Measurements from ENCODE around the gene HCFC1R1.

The HCFC1R1 gene

GRCh38 chr16:2992383-2993081 is 31.2 kb downstream of the HCFC1R1 start:
- no peak for DNase-seq

DNA sequence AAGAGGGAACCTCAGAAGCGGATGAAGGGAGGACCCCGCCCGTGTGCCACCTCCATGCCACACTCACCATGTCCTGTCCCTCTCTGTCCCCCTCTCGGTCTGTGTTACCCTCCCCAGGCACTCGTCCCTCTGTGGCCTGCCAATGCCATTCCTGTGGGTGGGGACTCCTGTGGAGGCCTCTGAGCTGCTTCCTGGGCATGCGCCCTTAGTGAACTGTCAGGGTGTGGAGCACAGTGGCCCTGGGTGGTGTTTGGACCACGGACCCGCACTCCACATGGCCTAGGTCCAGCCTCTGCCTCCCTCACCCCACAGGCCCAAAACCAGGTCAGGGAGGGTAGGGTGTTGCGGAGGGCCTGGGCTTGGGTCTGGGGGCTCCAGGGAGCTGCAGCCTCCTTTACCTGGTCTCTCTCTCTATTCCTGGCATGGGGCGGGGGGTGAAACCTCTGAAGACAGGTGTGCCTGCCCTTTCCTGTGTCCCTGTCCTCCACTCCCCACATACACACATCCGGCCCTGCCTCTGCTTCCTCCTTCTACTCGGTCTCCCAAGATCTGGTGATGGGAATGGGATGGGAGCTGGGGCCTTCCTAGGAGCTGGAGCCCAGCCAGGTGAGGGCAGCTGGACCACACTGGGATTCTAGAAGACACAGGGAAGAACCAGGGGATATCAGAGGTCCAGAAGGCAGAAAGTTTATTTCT is 32.0 kb downstream of the HCFC1R1 start:
- no peak for DNase-seq

GRCh38 chr16:2990891-2991290 is 32.9 kb downstream of the HCFC1R1 start:
- no peak for DNase-seq

GRCh38 chr16:2988590-2989099 is 35.1 kb downstream of the HCFC1R1 start:
- no peak for DNase-seq

GRCh38 chr16:2987833-2988232 is 35.9 kb downstream of the HCFC1R1 start:
- DNase-seq: no peak

GRCh38 chr16:2987286-2987685 is 36.5 kb downstream of the HCFC1R1 start:
- no peak for DNase-seq

GRCh38 chr16:2986623-2987188 is 37.0 kb downstream of the HCFC1R1 start:
- no peak for DNase-seq

DNA sequence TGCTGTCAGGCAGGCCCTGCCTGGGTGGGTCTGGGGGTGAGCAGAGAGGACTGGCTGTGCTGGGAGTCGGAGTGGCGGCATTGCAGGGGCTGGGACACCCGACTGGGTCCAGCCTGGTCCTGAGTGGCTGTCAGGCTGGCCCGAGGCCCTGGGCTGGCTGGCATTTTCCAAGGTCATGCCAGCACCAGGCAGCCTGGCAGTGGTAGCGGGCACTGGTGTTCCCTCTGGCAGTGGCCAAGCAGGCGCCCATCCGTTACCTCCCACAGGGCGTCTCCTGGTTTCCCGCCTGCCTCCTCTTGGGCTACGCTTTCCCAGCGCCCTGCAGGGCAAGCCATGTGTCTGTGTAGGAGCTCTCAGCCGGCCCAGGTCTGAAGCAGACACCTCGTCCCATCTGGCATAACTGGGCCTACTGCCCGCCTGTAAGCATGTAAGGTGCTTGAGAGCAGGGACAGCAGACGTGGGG is 37.8 kb downstream of the HCFC1R1 start:
- no peak for DNase-seq

DNA sequence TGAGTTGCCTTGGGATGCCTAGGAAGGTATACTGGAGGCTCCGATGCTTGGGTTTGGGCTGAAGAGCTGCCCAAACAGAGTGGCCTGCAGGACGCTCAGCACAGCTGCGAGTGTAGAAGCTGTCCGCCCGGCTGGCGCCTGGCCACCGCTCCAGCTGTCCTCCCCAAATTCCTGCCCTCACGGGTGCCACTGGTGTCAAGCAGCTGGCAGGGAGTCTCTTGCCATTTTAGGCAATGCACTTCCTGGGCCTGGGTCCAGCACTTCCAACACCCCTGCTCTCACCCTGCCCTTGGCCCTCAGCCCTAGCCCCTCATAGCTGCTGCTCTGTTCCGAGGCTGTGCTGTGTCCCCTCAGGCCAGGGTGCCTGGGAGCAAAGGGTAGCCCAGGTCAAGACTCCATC is 38.3 kb downstream of the HCFC1R1 start:
- DNase-seq: no peak

GRCh38 chr16:2983706-2984136 is 40.0 kb downstream of the HCFC1R1 start:
- peak; percentile 33 for DNase-seq

DNA sequence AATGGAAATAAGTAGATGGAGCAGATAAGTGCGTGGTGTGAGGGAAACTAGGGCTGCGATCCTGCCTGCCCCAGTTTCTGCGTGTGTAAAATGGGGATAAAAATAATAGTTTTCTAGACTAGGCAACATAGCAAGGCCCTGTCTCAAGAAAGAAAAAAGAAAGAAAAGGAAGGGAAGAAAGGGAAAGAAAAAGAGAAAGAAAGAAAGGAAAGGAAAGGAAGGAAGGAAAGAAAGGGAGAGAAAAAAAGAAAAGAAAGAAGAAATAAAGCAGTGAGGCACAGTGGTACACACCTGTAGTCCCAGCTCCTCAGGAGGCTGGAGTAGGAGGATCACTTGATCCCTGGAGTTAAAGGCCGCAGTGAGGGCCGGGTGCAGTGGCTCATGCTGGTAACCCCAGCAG is 41.3 kb downstream of the HCFC1R1 start:
- DNase-seq: no peak

DNA sequence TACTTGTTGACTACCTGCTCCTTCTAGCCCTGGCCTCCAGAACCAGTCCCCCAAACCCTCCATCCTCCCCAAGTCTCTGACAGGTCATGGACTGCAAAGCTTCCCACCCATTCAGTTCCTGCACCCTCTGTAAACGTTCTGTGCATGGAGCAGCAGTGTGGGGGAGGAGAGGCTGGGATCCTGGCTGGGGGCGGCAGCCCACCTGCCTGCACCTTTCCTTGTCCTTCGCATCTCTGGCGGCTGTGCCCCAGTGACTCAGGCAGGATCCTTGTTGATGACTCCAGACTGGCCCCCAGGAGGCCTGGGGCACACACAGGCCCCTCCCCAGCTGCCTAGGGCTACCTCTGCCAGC is 41.9 kb downstream of the HCFC1R1 start:
- no peak for DNase-seq

- DNase-seq: no peak
Observed at GRCh38 chr16:2981177-2981898, 42.4 kb downstream of the HCFC1R1 start.

DNA sequence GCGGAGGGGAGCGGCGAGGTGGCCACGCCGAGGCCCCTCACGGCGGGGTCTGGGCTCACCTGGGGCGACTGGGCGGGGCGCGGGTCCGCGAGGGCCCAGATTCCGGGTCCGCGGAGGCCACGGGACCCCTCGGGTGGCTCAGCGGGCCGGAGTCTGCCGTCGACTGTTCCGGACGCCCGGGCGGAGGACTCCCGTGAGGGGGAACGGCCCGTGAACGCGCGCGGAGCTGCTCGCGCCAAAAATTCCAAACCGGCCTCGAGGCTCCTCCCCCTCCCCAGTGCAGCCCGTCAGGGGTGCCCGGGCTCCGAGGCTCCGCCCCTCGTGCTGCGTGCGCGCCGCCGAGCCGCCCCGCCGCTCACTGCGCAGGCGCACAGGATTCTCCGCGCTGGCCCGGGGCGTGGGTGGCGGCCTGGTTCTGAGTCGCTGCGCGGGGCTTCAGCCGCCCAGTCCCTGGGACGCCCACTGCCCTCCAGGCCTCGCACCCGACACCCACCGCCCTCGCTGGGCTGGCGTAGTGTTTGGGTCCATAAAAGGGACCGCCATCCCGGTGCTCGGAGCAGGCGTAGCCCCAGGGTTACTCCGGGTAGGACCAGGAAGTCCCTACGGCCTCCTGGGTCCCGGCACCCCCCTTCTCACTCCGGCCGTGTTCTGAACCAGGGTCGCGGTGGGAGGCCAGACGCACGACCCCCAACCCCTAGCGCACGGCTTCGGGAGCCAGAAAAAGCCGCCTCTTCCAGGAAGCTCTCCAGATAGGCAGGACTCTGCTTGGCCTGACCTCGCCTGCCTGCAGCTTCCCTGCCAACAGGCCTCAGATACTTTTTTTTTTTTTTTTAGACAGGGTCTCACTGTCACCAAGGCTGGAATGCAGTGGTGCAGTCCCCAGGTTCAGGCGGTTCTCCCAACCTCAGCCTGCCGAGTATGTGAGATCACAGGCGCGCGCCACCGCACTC is 43.2 kb downstream of the HCFC1R1 start, which contains the start of gene PKMYT1:
PKMYT1 (minus strand) TSS at position 220 of the 950 bp plus-strand sequence. CDS start 789 bp downstream, outside the sequence.
- DNase-seq: peak; percentile 66

DNA sequence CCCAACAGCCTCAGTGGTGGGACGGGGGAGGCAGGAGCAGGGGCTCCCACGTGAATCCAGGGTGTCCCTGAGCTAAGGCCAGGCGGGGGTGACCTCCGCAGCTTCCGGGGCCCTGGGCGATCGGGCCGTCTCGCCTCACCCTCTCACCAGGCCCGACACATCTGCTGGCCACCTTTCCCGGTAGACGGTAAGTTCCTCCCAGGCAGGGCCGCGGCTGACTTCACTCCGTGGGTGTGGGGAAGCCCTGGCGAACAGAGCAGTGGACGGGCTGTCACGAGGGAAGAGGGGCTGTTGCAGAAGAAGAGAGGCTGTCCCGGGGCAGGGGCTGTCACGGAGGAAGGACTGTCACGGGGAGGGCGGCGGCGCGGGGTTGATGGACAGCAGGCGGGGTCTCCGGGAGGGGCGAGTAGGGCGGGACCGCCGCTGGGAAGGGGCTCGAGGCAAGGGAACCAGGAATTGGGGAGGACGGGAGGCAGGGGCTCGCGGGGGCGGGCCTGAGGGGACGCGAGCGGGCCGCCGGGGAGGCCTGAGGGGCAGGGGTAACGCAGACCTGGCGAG is 44.0 kb downstream of the HCFC1R1 start:
- DNase-seq: peak; percentile 1

DNA sequence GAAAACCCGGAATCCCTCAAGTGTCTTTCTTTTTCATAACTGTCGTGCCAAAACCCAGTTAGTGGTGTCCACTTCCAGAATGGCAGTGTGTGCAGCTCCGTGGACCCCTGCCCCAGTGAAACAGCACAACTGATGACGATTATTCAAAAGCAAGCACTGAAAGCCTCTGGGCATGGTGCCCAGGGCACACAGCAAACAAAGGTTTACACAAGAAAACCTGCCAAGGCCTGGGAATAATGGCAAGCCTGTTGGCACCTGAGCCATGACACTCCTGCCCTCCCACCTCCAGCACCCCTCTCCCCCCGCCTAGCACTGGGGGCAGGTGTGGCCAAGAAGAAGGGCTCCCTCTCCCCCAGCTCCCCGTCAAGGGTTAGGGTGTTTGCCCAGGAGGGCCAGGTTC is 46.3 kb downstream of the HCFC1R1 start:
- no peak for DNase-seq

- no peak for DNase-seq
Observed at GRCh38 chr16:2976673-2977072, 47.1 kb downstream of the HCFC1R1 start.

DNA sequence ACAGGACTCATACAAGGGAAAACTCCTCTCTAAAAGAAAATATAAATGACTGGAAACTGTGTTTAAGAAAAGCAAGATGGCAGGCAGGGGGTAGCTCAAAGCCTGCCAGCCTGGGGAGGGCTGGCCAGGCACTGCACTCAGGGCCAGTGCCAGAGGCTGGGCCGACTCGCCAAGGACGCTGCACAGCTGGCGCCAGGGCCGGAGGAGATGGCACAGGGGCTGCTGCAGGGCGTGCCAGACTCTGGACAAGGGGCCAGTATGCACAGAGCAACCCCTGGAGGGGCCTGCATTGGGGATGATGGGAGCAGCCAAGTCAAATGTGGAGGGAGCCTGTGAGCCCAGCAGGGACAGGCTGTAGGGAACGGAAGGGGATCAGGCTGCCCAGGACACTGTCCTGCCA is 47.5 kb downstream of the HCFC1R1 start:
- DNase-seq: no peak

DNA sequence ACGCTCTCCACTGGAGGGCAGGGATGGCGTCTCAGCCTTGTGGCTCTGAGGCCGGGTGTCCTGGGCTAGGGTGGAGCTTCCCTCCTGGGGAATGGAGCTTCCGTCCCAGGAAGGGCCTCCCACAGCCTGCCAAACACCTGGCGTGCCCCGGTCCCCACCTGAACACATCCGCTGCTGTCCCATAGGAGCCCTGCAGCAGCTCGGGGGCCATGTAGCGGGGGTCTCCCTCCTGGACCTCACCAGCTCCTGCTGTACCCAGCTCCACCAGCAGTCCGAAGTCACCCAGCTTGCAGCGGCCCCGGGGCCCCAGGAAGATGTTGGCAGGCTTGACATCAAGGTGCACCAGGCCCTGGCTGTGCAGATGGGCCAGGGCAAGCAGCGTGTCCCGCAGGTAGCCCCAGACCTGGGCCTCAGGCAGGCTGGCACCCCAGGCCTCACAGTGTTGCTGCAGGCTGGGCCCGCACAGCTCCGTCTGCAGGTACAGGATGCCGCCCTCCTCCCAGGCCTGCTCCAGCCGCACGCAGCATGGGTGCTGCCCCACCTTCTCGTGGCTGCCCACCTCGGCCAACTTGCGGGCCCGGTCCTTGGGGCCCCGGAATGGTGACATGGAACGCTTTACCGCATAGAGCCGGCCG is 48.5 kb downstream of the HCFC1R1 start:
- DNase-seq: no peak

DNA sequence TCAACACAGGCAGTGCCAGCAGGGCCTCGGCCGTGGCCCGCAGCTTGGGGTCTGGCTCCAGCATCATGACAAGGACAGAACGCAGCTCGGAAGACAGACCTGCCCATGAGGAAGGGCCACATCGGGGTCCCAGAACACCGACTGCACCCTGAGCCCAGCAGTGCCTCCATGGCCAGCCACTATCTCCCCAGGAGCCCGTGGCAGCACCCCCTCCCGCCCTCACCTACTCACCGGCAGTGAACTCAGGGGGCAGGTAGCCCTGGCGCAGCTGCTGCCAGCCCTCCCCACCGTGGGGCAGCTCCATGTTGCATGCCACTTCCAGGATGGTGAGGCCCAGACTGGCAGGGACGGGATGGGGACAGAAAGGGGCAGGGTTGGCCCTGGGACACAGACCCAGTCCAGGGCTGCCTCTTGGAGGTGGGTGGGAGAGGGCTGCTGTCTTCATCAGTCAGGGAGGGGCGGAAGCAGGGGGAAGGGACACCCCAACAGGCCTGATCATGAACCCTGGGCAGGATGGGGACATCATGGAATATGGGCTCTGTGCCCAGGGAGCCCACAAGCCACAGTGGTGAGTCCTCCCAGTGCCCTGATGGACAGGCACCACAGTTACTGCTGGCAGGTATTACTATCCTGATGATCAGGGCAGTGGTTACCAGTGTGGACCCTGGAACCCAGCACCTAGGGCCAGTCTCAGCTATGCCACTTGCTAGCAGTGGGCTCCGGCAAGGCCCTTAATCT is 49.3 kb downstream of the HCFC1R1 start:
- no peak for DNase-seq
